ENCODE data around the gene STYX.

DNA sequence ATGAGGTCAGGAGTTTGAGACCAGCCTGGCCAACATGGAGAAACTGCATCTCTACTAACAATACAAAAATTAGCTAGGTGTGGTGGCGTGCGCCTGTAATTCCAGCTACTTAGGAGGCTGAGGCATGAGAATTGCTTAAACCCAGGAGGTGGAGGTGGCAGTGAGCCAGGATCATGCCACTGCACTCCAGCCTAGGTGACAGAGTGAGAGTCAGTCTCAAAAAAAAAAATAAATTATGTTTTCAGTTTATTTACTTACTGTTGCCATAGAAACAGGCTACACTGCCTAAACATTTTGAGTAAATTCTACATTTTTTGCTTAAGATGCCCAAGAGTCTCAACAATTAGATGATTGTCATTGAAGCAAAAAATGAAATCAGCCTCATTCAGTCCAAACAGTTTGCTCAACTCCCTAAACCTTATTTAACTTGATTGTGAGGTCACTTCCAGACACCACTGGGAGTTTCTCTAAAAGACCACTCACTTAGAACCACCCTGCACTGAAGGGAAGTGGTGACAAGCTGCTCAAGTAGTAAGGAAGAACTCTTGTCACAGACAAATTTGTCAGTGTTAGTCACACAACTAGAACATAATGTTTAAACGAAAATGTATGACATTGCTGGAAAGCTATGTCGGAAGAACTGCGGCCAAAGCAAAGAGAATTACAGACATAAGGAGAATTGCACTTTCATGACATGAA lies 71.2 kb downstream of the STYX start:
- TF ChIP-seq POLR2A (IDR thresholded peaks at IDR 0.05; ENCODE audit: low read depth, low read length) (no peak), POLR2AphosphoS5 (IDR thresholded peaks at IDR 0.05; ENCODE audit: low read depth, low read length) (no peak), TAF1 (IDR thresholded peaks at IDR 0.05; ENCODE audit: low read depth, low read length) (no peak), POU2F2 (IDR thresholded peaks at IDR 0.05; ENCODE audit: low read depth, low read length) (no peak), SPI1 (IDR thresholded peaks at IDR 0.05; ENCODE audit: low read depth, low read length) (peak; percentile 28; the same call in 1 of the 2 replicates)
